ENCODE measurements around the gene NAA60. TPM values are rescaled to one million over a fixed set of nuclear protein-coding genes. Genes with fewer than 3 reads are reported as not detected.

NAA60 gene
- total RNA-seq, 1 experiment from 2014 or later, result 57.5 TPM

DNA sequence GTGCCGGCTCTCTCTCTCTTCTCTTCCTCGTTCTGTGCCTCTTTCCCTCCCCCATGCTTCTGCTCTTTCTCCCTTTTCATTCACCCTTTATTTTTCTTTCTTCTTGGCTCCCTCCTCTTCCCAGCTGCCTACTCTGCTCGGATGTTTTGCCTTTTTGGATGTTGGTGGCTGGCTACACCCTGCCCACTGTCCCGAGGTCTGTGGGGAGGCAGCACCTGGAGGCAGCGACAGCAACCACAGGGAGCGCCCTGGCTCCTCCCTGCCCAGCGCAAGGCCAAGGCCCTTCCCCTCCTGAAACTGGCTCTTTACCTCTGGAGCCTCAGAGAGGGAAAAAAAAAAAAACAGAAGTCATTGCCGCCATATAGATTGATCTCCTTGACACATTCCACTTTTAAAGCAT lies 77.4 kb downstream of the NAA60 start:
- Histone ChIP-seq H3K79me2 (ENCODE audit: low read depth) (no peaks in the 10 kb centered on the region), H4K20me1 (ENCODE audit: insufficient read depth) (no peaks in the 10 kb centered on the region), H3K27me3 (ENCODE audit: insufficient read depth, low read depth) (no peaks in the 10 kb centered on the region), H3K4me1 (replicated peaks; ENCODE audit: insufficient read depth) (peaks cover 13% of the 10 kb centered on the region), H3K9me3 (ENCODE audit: insufficient read depth, low read depth) (no peaks in the 10 kb centered on the region), H3K27ac (no peak overlapping the region), H3K4me3 (no peak overlapping the region), H2AFZ (no peak overlapping the region), H3F3A (ENCODE audit: insufficient read depth, low read depth) (peaks cover 19% of the 10 kb centered on the region; the same call in 1 of the 2 replicates), H3K36me3 (ENCODE audit: low read depth) (peaks cover 8% of the 10 kb centered on the region; the same call in 1 of the 2 replicates), H3K9me2 (ENCODE audit: insufficient read depth) (no peaks in the 10 kb centered on the region), H3K4me2 (no peak overlapping the region)
- POLR2A ChIA-PET (ENCODE audit: unreplicated experiment), result no interaction called here
- CTCF ChIA-PET, result interaction anchor here (0.7 kb wide), 2 partner anchors 16 to 450 kb away, joined by 3 to 4 read pairs; no protein-coding TSS in a partner anchor
- DNase-seq, result no peak
- intact Hi-C loops (cut with micrococcal nuclease; ENCODE audit: unreplicated experiment), result loop anchor here (10.0 kb wide), 1 partner anchor 124 kb away; no protein-coding TSS in a partner anchor
- no TSS peak for BruUV-seq (replicated peaks)
- no peak for TF ChIP-seq EZH2 (IDR thresholded peaks at IDR 0.05; ENCODE audit: low read depth)
- TF ChIP-seq, protein P1, sequence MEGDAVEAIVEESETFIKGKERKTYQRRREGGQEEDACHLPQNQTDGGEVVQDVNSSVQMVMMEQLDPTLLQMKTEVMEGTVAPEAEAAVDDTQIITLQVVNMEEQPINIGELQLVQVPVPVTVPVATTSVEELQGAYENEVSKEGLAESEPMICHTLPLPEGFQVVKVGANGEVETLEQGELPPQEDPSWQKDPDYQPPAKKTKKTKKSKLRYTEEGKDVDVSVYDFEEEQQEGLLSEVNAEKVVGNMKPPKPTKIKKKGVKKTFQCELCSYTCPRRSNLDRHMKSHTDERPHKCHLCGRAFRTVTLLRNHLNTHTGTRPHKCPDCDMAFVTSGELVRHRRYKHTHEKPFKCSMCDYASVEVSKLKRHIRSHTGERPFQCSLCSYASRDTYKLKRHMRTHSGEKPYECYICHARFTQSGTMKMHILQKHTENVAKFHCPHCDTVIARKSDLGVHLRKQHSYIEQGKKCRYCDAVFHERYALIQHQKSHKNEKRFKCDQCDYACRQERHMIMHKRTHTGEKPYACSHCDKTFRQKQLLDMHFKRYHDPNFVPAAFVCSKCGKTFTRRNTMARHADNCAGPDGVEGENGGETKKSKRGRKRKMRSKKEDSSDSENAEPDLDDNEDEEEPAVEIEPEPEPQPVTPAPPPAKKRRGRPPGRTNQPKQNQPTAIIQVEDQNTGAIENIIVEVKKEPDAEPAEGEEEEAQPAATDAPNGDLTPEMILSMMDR (conservative IDR thresholded peaks at IDR 0.05), result no peak

DNA sequence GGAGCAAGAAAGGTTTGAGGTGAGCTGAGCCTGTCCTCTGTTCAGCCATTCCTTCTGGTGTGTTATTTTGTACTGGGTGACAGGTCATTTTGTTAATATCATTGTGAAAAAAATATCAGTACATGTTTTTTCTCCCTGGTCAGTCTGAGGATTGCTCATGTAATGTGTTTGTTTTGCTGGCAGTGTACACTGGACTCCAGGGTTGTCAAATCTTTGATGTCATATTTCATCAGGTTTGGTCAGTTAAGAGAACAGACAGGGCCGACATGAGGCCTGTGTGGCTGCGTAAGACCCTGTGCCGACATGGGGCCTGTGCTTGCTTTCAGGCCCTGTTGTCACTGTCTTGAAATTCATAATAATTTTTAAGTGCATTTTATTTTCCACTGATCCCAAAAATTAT lies 79.8 kb downstream of the NAA60 start:
- Histone ChIP-seq H3F3A (ENCODE audit: insufficient read depth, low read depth) (peaks cover 14% of the 10 kb centered on the region; the same call in 1 of the 2 replicates), H3K79me2 (ENCODE audit: low read depth) (no peaks in the 10 kb centered on the region), H3K27ac (no peak overlapping the region), H2AFZ (no peak overlapping the region), H3K27me3 (ENCODE audit: insufficient read depth, low read depth) (no peaks in the 10 kb centered on the region), H3K4me1 (replicated peaks; ENCODE audit: insufficient read depth) (peaks cover 13% of the 10 kb centered on the region), H3K9me2 (ENCODE audit: insufficient read depth) (no peaks in the 10 kb centered on the region), H3K36me3 (ENCODE audit: low read depth) (peaks cover 4% of the 10 kb centered on the region; the same call in 1 of the 2 replicates), H3K4me2 (no peak overlapping the region), H3K4me3 (no peak overlapping the region), H4K20me1 (ENCODE audit: insufficient read depth) (no peaks in the 10 kb centered on the region), H3K9me3 (ENCODE audit: insufficient read depth, low read depth) (no peaks in the 10 kb centered on the region)
- POLR2A ChIA-PET (ENCODE audit: unreplicated experiment), result no interaction called here
- TF ChIP-seq, protein P1 (conservative IDR thresholded peaks at IDR 0.05), result no peak
- no peak for DNase-seq
- BruUV-seq (replicated peaks), result no TSS peak
- intact Hi-C loops (cut with micrococcal nuclease; ENCODE audit: unreplicated experiment), result loop anchor here (10.0 kb wide), 1 partner anchor 122 kb away; no protein-coding TSS in a partner anchor
- CTCF ChIA-PET, result no interaction called here

- TF ChIP-seq EZH2 (IDR thresholded peaks at IDR 0.05; ENCODE audit: low read depth), result no peak
- TF ChIP-seq, protein P1 (conservative IDR thresholded peaks at IDR 0.05), result no peak
- CTCF ChIA-PET, result interaction anchor here (0.5 to 0.6 kb wide), 2 partner anchors 11 to 188 kb away, joined by 3 to 4 read pairs; no protein-coding TSS in a partner anchor
- intact Hi-C loops (cut with micrococcal nuclease; ENCODE audit: unreplicated experiment), result loop anchor here (10.0 kb wide), 1 partner anchor 119 kb away; no protein-coding TSS in a partner anchor
These were observed 82.5 kb downstream of the NAA60 start for GRCh38 chr16:3525951-3526350.

More at GRCh38 chr16:3525951-3526350, 82.5 kb downstream of the NAA60 start:
- H2AFZ ChIP-seq, result no peak overlapping the region
- no peaks in the 10 kb centered on the region; the same call in 1 of the 2 replicates for H3K4me1 ChIP-seq (replicated peaks; ENCODE audit: insufficient read depth)
- POLR2A ChIA-PET (ENCODE audit: unreplicated experiment), result no interaction called here
- H3K4me3 ChIP-seq, result no peak overlapping the region
- peaks cover 4% of the 10 kb centered on the region; the same call in 1 of the 2 replicates for H3K36me3 ChIP-seq (ENCODE audit: low read depth)
- no peaks in the 10 kb centered on the region for H3K9me2 ChIP-seq (ENCODE audit: insufficient read depth)
- no peaks in the 10 kb centered on the region for H3K27me3 ChIP-seq (ENCODE audit: insufficient read depth, low read depth)
- H3K27ac ChIP-seq, result no peak overlapping the region
- H3F3A ChIP-seq (ENCODE audit: insufficient read depth, low read depth), result no peaks in the 10 kb centered on the region
- H3K4me2 ChIP-seq, result no peak overlapping the region
- no TSS peak for BruUV-seq (replicated peaks)
- no peaks in the 10 kb centered on the region for H4K20me1 ChIP-seq (ENCODE audit: insufficient read depth)
- no peaks in the 10 kb centered on the region for H3K79me2 ChIP-seq (ENCODE audit: low read depth)
- no peak for DNase-seq
- H3K9me3 ChIP-seq (ENCODE audit: insufficient read depth, low read depth), result no peaks in the 10 kb centered on the region

All from PC-9 (cell line).